ENCODE results near the gene OR2C3. TPM values are rescaled to one million over a fixed set of nuclear protein-coding genes. Genes with fewer than 3 reads are reported as not detected.

OR2C3 gene
- total and polyA plus RNA-seq, 2 experiments from 2014 or later = not detected

- Histone ChIP-seq H3K4me3 (no peak overlapping the region), H3K79me2 (no peaks in the 10 kb centered on the region), H3K27me3 (no peaks in the 10 kb centered on the region), H3K36me3 (replicated peaks; ENCODE audit: insufficient read depth, low read depth) (no peaks in the 10 kb centered on the region), H3K9me3 (ENCODE audit: low read depth) (no peaks in the 10 kb centered on the region), H3K27ac (no peak overlapping the region), H3K9me2 (replicated peaks; ENCODE audit: insufficient read depth) (no peaks in the 10 kb centered on the region), H3K4me2 (no peak overlapping the region), H2AFZ (no peak overlapping the region), H3K4me1 (ENCODE audit: insufficient read depth) (no peaks in the 10 kb centered on the region), H4K20me1 (ENCODE audit: insufficient read depth, poor library complexity, severe bottlenecking) (no peaks in the 10 kb centered on the region)
- no peak for DNase-seq (ENCODE audit: low spot score)
- 77% methylated on average over 5 of the region's 5 CpGs for WGBS (ENCODE audit: low lambda C conversion rate, missing lambda C conversion rate)
- TF ChIP-seq CTCF (IDR thresholded peaks at IDR 0.05; ENCODE audit: poor library complexity) = no peak
- no peak for TF ChIP-seq EZH2 (IDR thresholded peaks at IDR 0.05; ENCODE audit: borderline replicate concordance)
- no peak for TF ChIP-seq EZH2phosphoT487 (IDR thresholded peaks at IDR 0.05; ENCODE audit: low read depth, severe bottlenecking, unreplicated experiment)
Measured at GRCh38 chr1:247548092-247548491, 11.9 kb upstream of the OR2C3 start.

- no peaks in the 10 kb centered on the region for H3K9me3 ChIP-seq (ENCODE audit: low read depth)
- no peaks in the 10 kb centered on the region for H3K4me1 ChIP-seq (ENCODE audit: insufficient read depth)
- H4K20me1 ChIP-seq (ENCODE audit: insufficient read depth, poor library complexity, severe bottlenecking) = no peaks in the 10 kb centered on the region
- H3K27me3 ChIP-seq = no peaks in the 10 kb centered on the region
- H3K4me2 ChIP-seq = no peak overlapping the region
- 64% methylated on average over 3 of the region's 3 CpGs for WGBS (ENCODE audit: low lambda C conversion rate, missing lambda C conversion rate)
- TF ChIP-seq CTCF (IDR thresholded peaks at IDR 0.05; ENCODE audit: poor library complexity) = no peak
- TF ChIP-seq EZH2 (IDR thresholded peaks at IDR 0.05; ENCODE audit: borderline replicate concordance) = no peak
- TF ChIP-seq EZH2phosphoT487 (IDR thresholded peaks at IDR 0.05; ENCODE audit: low read depth, severe bottlenecking, unreplicated experiment) = no peak
- H3K9me2 ChIP-seq (replicated peaks; ENCODE audit: insufficient read depth) = no peaks in the 10 kb centered on the region
- no peak overlapping the region for H3K27ac ChIP-seq
- no peaks in the 10 kb centered on the region for H3K79me2 ChIP-seq
- H3K36me3 ChIP-seq (replicated peaks; ENCODE audit: insufficient read depth, low read depth) = no peaks in the 10 kb centered on the region
- no peak overlapping the region for H3K4me3 ChIP-seq
- DNase-seq (ENCODE audit: low spot score) = no peak
- H2AFZ ChIP-seq = no peak overlapping the region
Measured at GRCh38 chr1:247542811-247543210, 6.6 kb upstream of the OR2C3 start.

GRCh38 chr1:247540581-247540980 lies 4.3 kb upstream of the OR2C3 start:
- no peak overlapping the region for H2AFZ ChIP-seq
- DNase-seq (ENCODE audit: low spot score) = no peak
- no peak overlapping the region for H3K27ac ChIP-seq
- H3K9me3 ChIP-seq (ENCODE audit: low read depth) = no peaks in the 10 kb centered on the region
- H3K9me2 ChIP-seq (replicated peaks; ENCODE audit: insufficient read depth) = no peaks in the 10 kb centered on the region
- no peak overlapping the region for H3K4me3 ChIP-seq
- 51% methylated on average over 7 of the region's 7 CpGs for WGBS (ENCODE audit: low lambda C conversion rate, missing lambda C conversion rate)
- no peaks in the 10 kb centered on the region for H3K27me3 ChIP-seq
- H3K79me2 ChIP-seq = no peaks in the 10 kb centered on the region
- no peaks in the 10 kb centered on the region for H3K36me3 ChIP-seq (replicated peaks; ENCODE audit: insufficient read depth, low read depth)
- no peak for TF ChIP-seq EZH2phosphoT487 (IDR thresholded peaks at IDR 0.05; ENCODE audit: low read depth, severe bottlenecking, unreplicated experiment)
- TF ChIP-seq EZH2 (IDR thresholded peaks at IDR 0.05; ENCODE audit: borderline replicate concordance) = no peak
- no peak for TF ChIP-seq CTCF (IDR thresholded peaks at IDR 0.05; ENCODE audit: poor library complexity)
- H3K4me1 ChIP-seq (ENCODE audit: insufficient read depth) = no peaks in the 10 kb centered on the region
- H4K20me1 ChIP-seq (ENCODE audit: insufficient read depth, poor library complexity, severe bottlenecking) = no peaks in the 10 kb centered on the region
- no peak overlapping the region for H3K4me2 ChIP-seq

- H3K27ac ChIP-seq = no peak overlapping the region
- no peaks in the 10 kb centered on the region for H3K79me2 ChIP-seq
- H3K4me1 ChIP-seq (ENCODE audit: insufficient read depth) = no peaks in the 10 kb centered on the region
- no peaks in the 10 kb centered on the region for H4K20me1 ChIP-seq (ENCODE audit: insufficient read depth, poor library complexity, severe bottlenecking)
- no peak overlapping the region for H3K4me3 ChIP-seq
- no peak for TF ChIP-seq EZH2 (IDR thresholded peaks at IDR 0.05; ENCODE audit: borderline replicate concordance)
- no peak for TF ChIP-seq CTCF (IDR thresholded peaks at IDR 0.05; ENCODE audit: poor library complexity)
- no peak for TF ChIP-seq EZH2phosphoT487 (IDR thresholded peaks at IDR 0.05; ENCODE audit: low read depth, severe bottlenecking, unreplicated experiment)
- H2AFZ ChIP-seq = no peak overlapping the region
- no peaks in the 10 kb centered on the region for H3K9me2 ChIP-seq (replicated peaks; ENCODE audit: insufficient read depth)
- H3K27me3 ChIP-seq = no peaks in the 10 kb centered on the region
- H3K9me3 ChIP-seq (ENCODE audit: low read depth) = no peaks in the 10 kb centered on the region
- H3K36me3 ChIP-seq (replicated peaks; ENCODE audit: insufficient read depth, low read depth) = no peaks in the 10 kb centered on the region
- DNase-seq (ENCODE audit: low spot score) = no peak
- 89% methylated on average over 6 of the region's 6 CpGs for WGBS (ENCODE audit: low lambda C conversion rate, missing lambda C conversion rate)
- H3K4me2 ChIP-seq = no peak overlapping the region
Measured at GRCh38 chr1:247539215-247539614, 3.0 kb upstream of the OR2C3 start.
